Activated naive CD4-positive, alpha-beta T cell treated with anti-CD3 and anti-CD28 coated beads, Interleukin-2, amount 50 U/mL, for 24 hours (primary cell): ENCODE measurements around the gene TPCN1.

Source experiments
- H3K27ac Mint-ChIP-seq: one replicate; pipeline ENCODE4 v1.8.0; 2021; ENCODE audit warnings: mild to moderate bottlenecking, mixed read lengths
- H3K27me3 Mint-ChIP-seq: one replicate; pipeline ENCODE4 v1.8.0; 2021; ENCODE audit warnings: mixed read lengths
- H3K36me3 Mint-ChIP-seq: one replicate; pipeline ENCODE4 v1.8.0; 2021; ENCODE audit warnings: mixed read lengths
- H3K4me1 Mint-ChIP-seq: one replicate; pipeline ENCODE4 v1.8.0; 2021; ENCODE audit warnings: mixed read lengths
- H3K4me3 Mint-ChIP-seq: one replicate; pipeline ENCODE4 v1.8.0; 2021; ENCODE audit warnings: mild to moderate bottlenecking, mixed read lengths
- H3K9me3 Mint-ChIP-seq: one replicate; pipeline ENCODE4 v1.8.0; 2021; ENCODE audit warnings: mixed read lengths

TPCN1 gene

DNA sequence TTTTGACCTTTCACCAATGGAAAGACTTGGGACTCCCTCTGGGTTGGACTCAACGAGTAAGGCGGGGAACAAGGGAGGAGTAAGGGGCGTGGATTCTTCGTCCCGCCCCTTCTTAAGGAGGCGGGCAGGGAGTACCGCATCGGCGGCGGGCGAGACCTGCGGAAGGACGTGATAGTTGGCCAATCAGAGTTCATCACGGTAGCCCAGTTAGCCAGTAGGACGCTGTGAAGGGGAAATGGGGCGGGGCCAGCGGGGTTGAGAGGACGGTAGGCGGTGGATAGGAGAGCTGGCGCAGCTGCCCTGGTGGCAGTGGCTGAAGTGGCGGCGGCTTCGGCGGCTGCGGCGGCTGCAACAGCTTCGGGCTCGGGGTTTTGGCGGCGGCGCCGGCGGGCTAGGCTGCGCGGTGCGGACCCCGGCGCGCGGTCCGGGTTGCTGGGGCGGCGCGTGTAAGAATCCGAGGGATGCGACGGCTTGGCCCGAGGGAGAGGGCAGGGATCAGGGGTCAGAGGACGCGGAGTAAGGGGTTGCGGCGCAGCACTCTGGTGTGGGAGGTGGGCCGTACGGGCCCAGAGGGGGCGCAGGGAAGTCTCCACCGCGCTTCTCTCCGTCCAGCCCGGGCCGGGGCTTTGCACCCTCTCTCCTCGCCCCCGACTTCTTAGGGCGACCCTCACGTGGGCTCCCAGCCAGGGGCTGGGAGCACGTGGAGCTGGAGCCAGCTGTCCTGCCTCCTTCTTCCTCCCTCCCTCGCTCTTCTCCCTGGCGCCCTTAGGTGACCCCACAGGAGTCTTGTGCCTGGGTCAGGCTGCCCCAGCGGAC, at the start of gene TPCN1:
Gene TPCN1, plus strand, starts transcription at position 284 of the 816 bp plus-strand sequence. CDS start 5,389 bp downstream, outside the sequence.
- H3K27me3 Mint-ChIP-seq = no peaks in the 10 kb centered on the region
- peak within 1 kb of the TSS; percentile 94 for H3K4me3 Mint-ChIP-seq
- no peaks in the 10 kb centered on the region for H3K9me3 Mint-ChIP-seq
- peaks cover 44% of the 10 kb centered on the region for H3K4me1 Mint-ChIP-seq
- H3K36me3 Mint-ChIP-seq = no peaks in the 10 kb centered on the region
- peak within 1 kb of the TSS; percentile 97 for H3K27ac Mint-ChIP-seq

DNA sequence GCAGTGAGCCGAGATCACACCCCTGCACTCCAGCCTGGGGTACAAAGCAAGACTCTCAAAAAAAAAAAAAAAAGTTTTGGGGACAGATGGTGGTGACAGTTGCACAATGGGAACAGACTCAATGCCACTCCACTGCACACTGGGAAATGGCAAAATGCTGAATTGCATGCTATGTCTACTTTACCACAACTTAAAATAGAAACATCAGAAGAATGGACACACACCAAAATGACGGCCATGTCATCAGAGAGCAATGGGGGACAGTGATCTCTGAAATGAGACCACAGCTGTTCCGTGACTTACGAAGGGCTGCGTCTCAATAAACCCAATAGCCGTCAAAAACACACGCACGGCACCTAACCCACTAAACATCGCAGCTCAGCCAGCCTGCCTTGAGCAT, 49.7 kb upstream of the TPCN1 start:
- Mint-ChIP-seq H3K9me3 (no peaks in the 10 kb centered on the region), H3K4me3 (no peak overlapping the region), H3K36me3 (peaks cover 16% of the 10 kb centered on the region), H3K4me1 (peaks cover 9% of the 10 kb centered on the region), H3K27ac (no peak overlapping the region), H3K27me3 (no peaks in the 10 kb centered on the region)

DNA sequence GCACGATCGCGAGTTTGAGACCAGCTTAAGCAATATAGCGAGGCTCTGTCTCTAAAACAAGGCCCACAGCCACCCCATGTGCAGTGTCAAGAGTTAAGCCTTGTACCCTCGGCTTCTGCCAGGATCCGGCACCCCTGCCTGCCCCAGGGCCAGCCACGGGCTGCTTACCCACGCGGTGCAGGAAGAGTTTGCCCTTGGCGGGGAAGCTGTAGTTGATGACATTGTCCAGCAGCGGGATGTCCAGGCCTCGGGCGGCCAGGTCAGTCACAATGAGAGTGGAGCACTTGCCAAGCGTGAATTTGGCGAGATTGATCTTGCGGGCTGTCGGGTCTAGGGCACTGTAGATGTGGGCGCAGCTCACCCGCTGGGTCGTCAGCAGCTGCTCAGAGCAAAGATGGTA, 49.1 kb upstream of the TPCN1 start:
- no peak overlapping the region for H3K27ac Mint-ChIP-seq
- H3K4me1 Mint-ChIP-seq = peaks cover 9% of the 10 kb centered on the region
- H3K9me3 Mint-ChIP-seq = no peaks in the 10 kb centered on the region
- H3K4me3 Mint-ChIP-seq = no peak overlapping the region
- H3K27me3 Mint-ChIP-seq = no peaks in the 10 kb centered on the region
- peaks cover 23% of the 10 kb centered on the region for H3K36me3 Mint-ChIP-seq

DNA sequence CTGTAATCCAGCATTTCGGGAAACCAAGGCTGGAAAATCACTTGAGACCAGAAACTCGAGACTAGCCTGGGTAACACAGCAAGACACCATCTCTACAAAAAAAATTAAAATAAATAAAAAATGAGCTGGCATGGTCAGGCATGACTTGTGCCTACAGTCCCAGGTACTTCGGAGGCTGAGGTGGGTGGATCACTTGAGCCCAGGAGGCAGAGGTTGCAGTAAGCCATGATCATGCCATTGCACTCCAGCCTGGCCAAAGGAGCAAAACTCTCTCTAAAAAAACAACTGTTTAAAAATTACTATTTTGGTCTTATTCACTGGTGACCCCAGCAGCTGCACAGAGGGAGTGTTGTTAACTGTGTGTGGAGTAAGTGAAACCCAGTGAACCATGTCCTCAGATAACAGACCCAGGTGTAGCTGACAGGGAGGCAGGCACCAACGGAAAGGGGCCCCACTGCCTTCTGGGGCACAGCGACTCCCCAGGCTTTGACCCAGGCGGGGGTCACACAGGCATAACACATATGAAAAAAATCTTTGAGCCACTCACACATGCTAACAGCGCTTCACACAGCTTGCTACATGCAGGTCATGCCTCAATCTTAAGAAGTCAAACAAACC, 48.1 kb upstream of the TPCN1 start:
- Mint-ChIP-seq H3K4me3 (no peak overlapping the region), H3K9me3 (no peaks in the 10 kb centered on the region), H3K4me1 (peaks cover 9% of the 10 kb centered on the region), H3K36me3 (peaks cover 27% of the 10 kb centered on the region), H3K27me3 (no peaks in the 10 kb centered on the region), H3K27ac (no peak overlapping the region)

- Mint-ChIP-seq H3K27ac (no peak overlapping the region), H3K4me3 (no peak overlapping the region), H3K9me3 (no peaks in the 10 kb centered on the region), H3K4me1 (peaks cover 9% of the 10 kb centered on the region), H3K27me3 (no peaks in the 10 kb centered on the region), H3K36me3 (peaks cover 27% of the 10 kb centered on the region)
These were observed 46.5 kb upstream of the TPCN1 start for GRCh38 chr12:113174461-113175384.

- Mint-ChIP-seq H3K4me3 (no peak overlapping the region), H3K9me3 (no peaks in the 10 kb centered on the region), H3K4me1 (peaks cover 21% of the 10 kb centered on the region), H3K27me3 (no peaks in the 10 kb centered on the region), H3K36me3 (peaks cover 19% of the 10 kb centered on the region), H3K27ac (peak overlapping the region; percentile 30)
These were observed 42.2 kb upstream of the TPCN1 start for GRCh38 chr12:113179023-113179422.

DNA sequence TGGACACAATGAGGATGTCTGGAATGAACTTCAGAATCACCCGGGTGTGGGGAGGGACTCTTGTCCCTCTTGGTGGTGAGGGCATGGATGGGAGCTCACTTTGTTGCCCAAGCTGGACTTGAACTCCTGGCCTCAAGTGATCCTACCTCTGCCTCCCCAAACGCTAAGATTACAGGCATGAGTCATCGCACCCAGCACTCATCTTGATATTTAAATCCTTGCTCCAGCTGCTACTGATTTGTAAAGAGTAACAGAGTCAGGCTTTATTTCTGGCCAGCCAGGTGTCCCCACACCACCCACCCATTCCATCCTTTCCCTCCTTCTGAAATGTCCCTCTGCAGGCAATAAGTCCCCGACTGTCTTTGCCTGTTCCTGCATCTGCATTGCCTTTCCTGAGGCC, 40.9 kb upstream of the TPCN1 start:
- Mint-ChIP-seq H3K27me3 (no peaks in the 10 kb centered on the region), H3K4me3 (no peak overlapping the region), H3K36me3 (peaks cover 15% of the 10 kb centered on the region), H3K9me3 (no peaks in the 10 kb centered on the region), H3K4me1 (peaks cover 20% of the 10 kb centered on the region), H3K27ac (no peak overlapping the region)

- H3K4me3 Mint-ChIP-seq = peak overlapping the region; percentile 42
- peaks cover 30% of the 10 kb centered on the region for H3K4me1 Mint-ChIP-seq
- H3K27ac Mint-ChIP-seq = no peak overlapping the region
- no peaks in the 10 kb centered on the region for H3K9me3 Mint-ChIP-seq
- no peaks in the 10 kb centered on the region for H3K27me3 Mint-ChIP-seq
- peaks cover 12% of the 10 kb centered on the region for H3K36me3 Mint-ChIP-seq
These were observed 39.3 kb upstream of the TPCN1 start for GRCh38 chr12:113181975-113182374.

- peak overlapping the region; percentile 97 for H3K4me3 Mint-ChIP-seq
- no peak overlapping the region for H3K27ac Mint-ChIP-seq
- H3K36me3 Mint-ChIP-seq = peaks cover 6% of the 10 kb centered on the region
- no peaks in the 10 kb centered on the region for H3K9me3 Mint-ChIP-seq
- peaks cover 35% of the 10 kb centered on the region for H3K4me1 Mint-ChIP-seq
- no peaks in the 10 kb centered on the region for H3K27me3 Mint-ChIP-seq
These were observed 38.2 kb upstream of the TPCN1 start for GRCh38 chr12:113183030-113183589.

- Mint-ChIP-seq H3K36me3 (peaks cover 8% of the 10 kb centered on the region), H3K27me3 (no peaks in the 10 kb centered on the region), H3K27ac (peak overlapping the region; percentile 96), H3K4me3 (peak overlapping the region; percentile 97), H3K9me3 (no peaks in the 10 kb centered on the region), H3K4me1 (peaks cover 38% of the 10 kb centered on the region)
These were observed 37.0 kb upstream of the TPCN1 start for GRCh38 chr12:113184098-113184899.

DNA sequence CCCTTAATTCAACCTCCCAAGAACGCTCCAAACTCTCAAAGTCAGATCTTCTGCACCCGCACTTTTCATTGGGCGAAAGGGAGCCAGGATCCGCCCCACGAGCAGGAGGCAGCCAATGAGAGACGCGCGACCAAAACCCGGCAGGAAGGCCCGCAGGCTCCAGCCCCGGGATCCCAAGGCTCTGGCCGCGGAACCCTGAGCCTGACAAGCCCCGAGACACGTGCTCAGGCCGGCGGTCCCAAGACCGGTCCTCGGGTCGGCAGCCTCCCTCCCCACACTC, 36.4 kb upstream of the TPCN1 start:
- H3K4me1 Mint-ChIP-seq = peaks cover 40% of the 10 kb centered on the region
- peak overlapping the region; percentile 97 for H3K4me3 Mint-ChIP-seq
- H3K27ac Mint-ChIP-seq = peak overlapping the region; percentile 96
- peaks cover 10% of the 10 kb centered on the region for H3K36me3 Mint-ChIP-seq
- H3K9me3 Mint-ChIP-seq = no peaks in the 10 kb centered on the region
- H3K27me3 Mint-ChIP-seq = no peaks in the 10 kb centered on the region

- peaks cover 10% of the 10 kb centered on the region for H3K36me3 Mint-ChIP-seq
- H3K27ac Mint-ChIP-seq = peak within 1 kb of the TSS; percentile 96
- peaks cover 40% of the 10 kb centered on the region for H3K4me1 Mint-ChIP-seq
- H3K4me3 Mint-ChIP-seq = peak within 1 kb of the TSS; percentile 97
- no peaks in the 10 kb centered on the region for H3K27me3 Mint-ChIP-seq
- no peaks in the 10 kb centered on the region for H3K9me3 Mint-ChIP-seq
These were observed 35.9 kb upstream of the TPCN1 start, which contains the start of the genes DDX54 and RITA1 for GRCh38 chr12:113185180-113186032. Gene DDX54 (minus strand): TSS chr12:113185478. CDS start chr12:113185451, 27 bp downstream. Gene RITA1 (plus strand): TSS chr12:113185721. CDS start chr12:113186747, 1,026 bp downstream.

- Mint-ChIP-seq H3K36me3 (peaks cover 9% of the 10 kb centered on the region), H3K27me3 (no peaks in the 10 kb centered on the region)
These were observed 35.3 kb upstream of the TPCN1 start for GRCh38 chr12:113186033-113186365.

More at GRCh38 chr12:113186033-113186365, 35.3 kb upstream of the TPCN1 start:
- Mint-ChIP-seq H3K4me3 (peak overlapping the region; percentile 97), H3K9me3 (no peaks in the 10 kb centered on the region), H3K4me1 (peaks cover 40% of the 10 kb centered on the region), H3K27ac (peak overlapping the region; percentile 94)
